Ovary (tissue), 3 donors: ENCODE data around the gene KRT76.

Source experiments
- EP300 ChIP-seq: sonication (generic); formaldehyde crosslinking; IDR thresholded peaks from one replicate; pipeline ENCODE4 v1.6.1; 2017; ENCODE audit warnings: antibody characterized with exemption
- POLR2A ChIP-seq: fragments of 450-650 bp; IDR thresholded peaks from one replicate; pipeline ENCODE4 v1.6.1; 2017; ENCODE audit warnings: antibody characterized with exemption, mild to moderate bottlenecking, moderate library complexity
- TF ChIP-seq, protein P1 (sequence below), 3 donors: fragments of 450-650 bp in 2 of 3; fragments of 200-600 bp in 1 of 3; IDR thresholded peaks; one replicate each; pipeline versions ENCODE4 v1.5.1 to v1.8.0; 2016 to 2022; ENCODE audit warnings: antibody characterized with exemption in 3 of 3, mild to moderate bottlenecking in 1 of 3
- donor health status: DM: no; HTN: no; CAD: no.

DNA sequence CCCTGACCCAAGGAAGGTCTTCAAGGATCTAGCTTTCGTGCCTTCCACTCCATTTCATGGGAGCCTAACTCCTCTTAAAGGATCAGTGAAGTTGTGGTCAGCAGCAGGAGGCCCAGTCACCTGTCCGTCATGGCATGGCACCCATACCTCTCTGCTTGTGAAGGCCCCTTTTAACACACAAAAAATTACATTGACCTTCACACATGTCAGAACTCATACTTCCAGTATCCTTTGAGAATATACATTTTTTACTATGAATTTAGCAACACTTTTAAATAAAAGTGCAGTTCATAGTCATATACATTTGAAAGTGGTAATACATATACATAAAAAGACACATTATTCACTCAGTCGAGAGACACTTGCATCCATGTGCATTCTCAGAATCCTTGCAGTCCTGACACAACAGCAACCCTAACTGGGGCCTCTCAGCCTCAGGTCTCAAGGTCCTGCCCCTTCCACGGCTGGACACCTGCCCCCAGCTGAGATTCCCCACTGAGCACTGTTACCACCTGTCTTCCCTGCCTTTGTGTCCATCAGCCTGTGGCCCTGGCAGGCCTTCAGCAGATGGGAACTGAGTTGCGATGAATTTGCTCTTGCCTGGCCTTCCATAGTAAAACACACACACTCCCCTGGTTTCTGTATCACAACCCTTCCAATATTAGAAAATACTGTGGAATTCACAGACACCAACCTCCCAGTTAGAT lies 22.5 kb upstream of the KRT76 start:
- TF ChIP-seq, protein P1, sequence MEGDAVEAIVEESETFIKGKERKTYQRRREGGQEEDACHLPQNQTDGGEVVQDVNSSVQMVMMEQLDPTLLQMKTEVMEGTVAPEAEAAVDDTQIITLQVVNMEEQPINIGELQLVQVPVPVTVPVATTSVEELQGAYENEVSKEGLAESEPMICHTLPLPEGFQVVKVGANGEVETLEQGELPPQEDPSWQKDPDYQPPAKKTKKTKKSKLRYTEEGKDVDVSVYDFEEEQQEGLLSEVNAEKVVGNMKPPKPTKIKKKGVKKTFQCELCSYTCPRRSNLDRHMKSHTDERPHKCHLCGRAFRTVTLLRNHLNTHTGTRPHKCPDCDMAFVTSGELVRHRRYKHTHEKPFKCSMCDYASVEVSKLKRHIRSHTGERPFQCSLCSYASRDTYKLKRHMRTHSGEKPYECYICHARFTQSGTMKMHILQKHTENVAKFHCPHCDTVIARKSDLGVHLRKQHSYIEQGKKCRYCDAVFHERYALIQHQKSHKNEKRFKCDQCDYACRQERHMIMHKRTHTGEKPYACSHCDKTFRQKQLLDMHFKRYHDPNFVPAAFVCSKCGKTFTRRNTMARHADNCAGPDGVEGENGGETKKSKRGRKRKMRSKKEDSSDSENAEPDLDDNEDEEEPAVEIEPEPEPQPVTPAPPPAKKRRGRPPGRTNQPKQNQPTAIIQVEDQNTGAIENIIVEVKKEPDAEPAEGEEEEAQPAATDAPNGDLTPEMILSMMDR (IDR thresholded peaks at IDR 0.05), result no peak
- TF ChIP-seq EP300 (no peak), POLR2A (no peak)
